IMR-90 (cell line): ENCODE measurements around the gene CPLX1. TPM values are rescaled to one million over a fixed set of nuclear protein-coding genes. Genes with fewer than 3 reads are reported as not detected.

Source experiments
- ATAC-seq: fragments of 200-7000 bp; cut with Tn5 transposase; 2 replicates; pipeline ENCODE4 v1.9.1; 2020; ENCODE audit warnings: low read depth, mild to moderate bottlenecking, moderate library complexity
- BruUV-seq: library from RNA; stranded (reverse); fragments of 400-500 nt; replicated peaks from 2 replicates; lab custom pipeline; 2021; lab: Mats Ljungman, UMichigan
- CTCF ChIA-PET: fragments of 300-600 bp; formaldehyde crosslinking; extraction: SDS; loops from one replicate; lab custom pipeline; 2021; ENCODE audit warnings: antibody characterized with exemption; lab: Yijun Ruan, JAX
- POLR2A ChIA-PET: fragments of 300-600 bp; sonication (Branson Sonifier 250); formaldehyde crosslinking; loops from one replicate; lab custom pipeline; 2022; ENCODE audit warnings: antibody characterized with exemption; ENCODE audit not compliant: unreplicated experiment; lab: Charles Lee
- DNase-seq: peaks from one replicate; pipeline ENCODE4 v3.0.0; 2013
- H2AFZ ChIP-seq: replicated peaks from 2 replicates; pipeline ENCODE3; 2013; ENCODE audit warnings: low read length, mild to moderate bottlenecking; ENCODE audit not compliant: poor library complexity
- H2AK5ac ChIP-seq: 2 replicates; pipeline ENCODE4 v1.6.1; 2013; ENCODE audit warnings: low read depth, low read length, inconsistent platforms
- H2AK9ac ChIP-seq: replicated peaks from 2 replicates; pipeline ENCODE3; 2013; ENCODE audit warnings: mild to moderate bottlenecking, low read depth, low read length, moderate library complexity; ENCODE audit not compliant: poor library complexity
- H2BK120ac ChIP-seq: 2 replicates; pipeline ENCODE4 v1.6.1; 2013; ENCODE audit warnings: low read depth, low read length, inconsistent platforms
- H2BK15ac ChIP-seq: 3 replicates; pipeline ENCODE4 v1.6.1; 2013; ENCODE audit warnings: low read depth, low read length, inconsistent platforms
- H2BK20ac ChIP-seq: 2 replicates; pipeline ENCODE4 v1.6.1; 2013; ENCODE audit warnings: low read depth, mild to moderate bottlenecking, inconsistent platforms, low read length, moderate library complexity
- H2BK5ac ChIP-seq: 2 replicates; pipeline ENCODE4 v1.6.1; 2013; ENCODE audit warnings: mild to moderate bottlenecking, low read depth, low read length, inconsistent platforms; ENCODE audit not compliant: poor library complexity, severe bottlenecking
- H3K14ac ChIP-seq: replicated peaks from 2 replicates; pipeline ENCODE4 v1.6.1; 2013; ENCODE audit warnings: low read depth, low read length, inconsistent platforms
- H3K18ac ChIP-seq: 2 replicates; pipeline ENCODE4 v1.6.1; 2013; ENCODE audit warnings: low read depth, low read length, control low read depth
- H3K23ac ChIP-seq: 2 replicates; pipeline ENCODE4 v1.6.1; 2013; ENCODE audit warnings: low read depth, low read length, inconsistent platforms
- H3K27ac ChIP-seq: 2 replicates; pipeline ENCODE4 v1.5.1; 2013; ENCODE audit warnings: mild to moderate bottlenecking, control low read depth, low read length; ENCODE audit not compliant: insufficient read depth
- H3K27me3 ChIP-seq: 2 replicates; pipeline ENCODE4 v1.6.1; 2013; ENCODE audit warnings: low read length; ENCODE audit not compliant: control insufficient read depth, insufficient read depth
- H3K36me3 ChIP-seq: 2 replicates; pipeline ENCODE4 v1.6.1; 2013; ENCODE audit warnings: low read length, mixed read lengths; ENCODE audit not compliant: control insufficient read depth, insufficient read depth
- H3K4ac ChIP-seq: 2 replicates; pipeline ENCODE4 v1.6.1; 2013; ENCODE audit warnings: low read depth, low read length, inconsistent platforms
- H3K4me1 ChIP-seq: 2 replicates; pipeline ENCODE4 v1.6.1; 2013; ENCODE audit warnings: low read length, mixed read lengths; ENCODE audit not compliant: control insufficient read depth, insufficient read depth
- H3K4me2 ChIP-seq: 2 replicates; pipeline ENCODE4 v1.6.1; 2013; ENCODE audit warnings: low read depth, mild to moderate bottlenecking, control low read depth, low read length, moderate library complexity
- H3K4me3 ChIP-seq: 2 replicates; pipeline ENCODE4 v1.5.1; 2013; ENCODE audit warnings: low read depth, mild to moderate bottlenecking, control low read depth, low read length, moderate library complexity; ENCODE audit not compliant: insufficient read depth
- H3K56ac ChIP-seq: 2 replicates; pipeline ENCODE4 v1.6.1; 2013; ENCODE audit warnings: low read length, inconsistent platforms; ENCODE audit not compliant: insufficient read depth; ENCODE audit errors: extremely low read depth
- H3K79me1 ChIP-seq, 2 experiments: 2 replicates each; pipeline ENCODE4 v1.6.1; 2013; ENCODE audit warnings: low read length in 2 of 2, inconsistent platforms in 1 of 2, low read depth in 1 of 2
- H3K9ac ChIP-seq: 2 replicates; pipeline ENCODE4 v1.6.1; 2013; ENCODE audit warnings: low read depth, low read length, control low read depth
- H3K9me1 ChIP-seq: 2 replicates; pipeline ENCODE4 v1.6.1; 2013; ENCODE audit warnings: low read length, inconsistent platforms; ENCODE audit not compliant: insufficient read depth
- H3K9me3 ChIP-seq: 2 replicates; pipeline ENCODE4 v1.6.1; 2013; ENCODE audit warnings: low read length; ENCODE audit not compliant: control insufficient read depth, insufficient read depth
- H4K20me1 ChIP-seq: 2 replicates; pipeline ENCODE4 v1.6.1; 2013; ENCODE audit warnings: low read length, inconsistent platforms; ENCODE audit not compliant: insufficient read depth
- H4K5ac ChIP-seq: 2 replicates; pipeline ENCODE4 v1.6.1; 2013; ENCODE audit warnings: mild to moderate bottlenecking, low read depth, low read length, control low read depth
- H4K8ac ChIP-seq, 2 experiments: 2 replicates each; pipeline ENCODE4 v1.6.1; 2013; ENCODE audit warnings: low read depth in 2 of 2, low read length in 2 of 2, control low read depth in 1 of 2, inconsistent platforms in 1 of 2
- H4K91ac ChIP-seq: 2 replicates; pipeline ENCODE4 v1.6.1; 2013; ENCODE audit warnings: low read depth, low read length, inconsistent platforms; ENCODE audit not compliant: insufficient read depth
- CTCF ChIP-seq: conservative IDR thresholded peaks from 2 replicates; pipeline ENCODE4 v1.5.1; 2012; ENCODE audit warnings: mild to moderate bottlenecking, low read depth, low read length, improper control_type of control experiment
- FOS ChIP-seq: fragments of 150-350 bp; IDR thresholded peaks from 2 replicates; pipeline ENCODE4 v1.6.1; 2016; ENCODE audit warnings: low read depth, low read length
- RCOR1 ChIP-seq: IDR thresholded peaks from 2 replicates; pipeline ENCODE4 v1.6.1; 2012; ENCODE audit warnings: mild to moderate bottlenecking, low read length, improper control_type of control experiment; ENCODE audit not compliant: insufficient replicate concordance
- USF2 ChIP-seq: fragments of 150-350 bp; IDR thresholded peaks from 2 replicates; pipeline ENCODE4 v1.6.1; 2017; ENCODE audit warnings: mild to moderate bottlenecking, antibody characterized with exemption, low read length, low read depth
- WGBS, 2 experiments: methylation state at CpG; one replicate each; pipeline versions ENCODE4 v1.1.5 to v1.1.7; 2013; ENCODE audit warnings: missing lambda C conversion rate in 2 of 2; ENCODE audit not compliant: insufficient read length in 1 of 2; ENCODE audit errors: extremely low coverage in 2 of 2; 5-methylcytosine and 5-hydroxymethylcytosine counted together
- dilution Hi-C: fragments of 300-500 bp; cut with HindIII; formaldehyde crosslinking; loops from one replicate; pipeline ENCODE4 v1.14.3; 2018; ENCODE audit warnings: low sequenced_read_pairs; ENCODE audit not compliant: unreplicated experiment
- in situ Hi-C: fragments of 300-500 bp; cut with MboI; formaldehyde crosslinking; loops from 3 replicates; pipeline ENCODE4 v1.14.3; 2019; ENCODE audit warnings: low sequenced_read_pairs, inconsistent platforms, mixed read lengths
- intact Hi-C: fragments of 100-400 bp; cut with micrococcal nuclease; formaldehyde crosslinking; loops from 2 replicates; pipeline ENCODE4 v1.10.0; 2022
- polyA plus RNA-seq, 3 experiments: library from polyadenylated mRNA; depleted of rRNA; stranded (reverse); fragments of >200 nt; gene quantifications; 2 replicates each; pipeline ENCODE4 v1.2.3, GENCODE V29; 2012; ENCODE audit warnings: low replicate concordance in 1 of 3
- total RNA-seq: library from RNA; depleted of rRNA; stranded (reverse); fragments of >200 nt; gene quantifications from 2 replicates; pipeline ENCODE4 v1.2.3, GENCODE V29; 2012

The CPLX1 gene
- total and polyA plus RNA-seq, 2 of the 4 experiments (the other 2 are of a cell fraction) = 0.05 TPM; not detected in 1

- Histone ChIP-seq H2AK9ac (peak overlapping the region; percentile 45), H3K79me1 (peaks cover 11 to 65% of the 10 kb centered on the region in 2 experiments; a peak in 3 of 4 replicates), H2AK5ac (no peak overlapping the region), H3K4me2 (no peak overlapping the region), H4K91ac (no peak overlapping the region), H4K8ac (no peak overlapping the region), H3K4me3 (no peak overlapping the region), H3K9me1 (peaks cover 7% of the 10 kb centered on the region; the same call in 1 of the 2 replicates), H2BK15ac (no peak overlapping the region), H3K27ac (no peak overlapping the region), H4K5ac (no peak overlapping the region), H3K56ac (no peak overlapping the region), H2BK20ac (no peak overlapping the region), H3K36me3 (peaks cover 64% of the 10 kb centered on the region), H3K27me3 (no peaks in the 10 kb centered on the region), H2BK120ac (no peak overlapping the region), H2BK5ac (no peak overlapping the region), H3K4ac (no peak overlapping the region), H4K20me1 (peaks cover 66% of the 10 kb centered on the region), H3K14ac (no peak overlapping the region), H3K9ac (no peak overlapping the region), H3K23ac (no peak overlapping the region), H2AFZ (no peak overlapping the region), H3K9me3 (no peaks in the 10 kb centered on the region), H3K4me1 (peaks cover 2% of the 10 kb centered on the region; the same call in 1 of the 2 replicates), H3K18ac (no peak overlapping the region)
- in situ Hi-C loops (no loop called here), dilution Hi-C loops (no loop called here), intact Hi-C loops (no loop called here)
- no peak for TF ChIP-seq FOS
- no peak for TF ChIP-seq USF2
- 0 out of 2 replicates have a peak, but pooled peaks have one; percentile 19 for TF ChIP-seq CTCF
- no peak for TF ChIP-seq RCOR1
- POLR2A ChIA-PET = no interaction called here
- WGBS, 2 experiments = 96% methylated on average over 12 of the region's 24 CpGs; no CpG with 5 or more reads in 1 of the 2 experiments
- BruUV-seq = no TSS peak
- ATAC-seq = peak; percentile 15; the same call in 1 of the 2 replicates
- CTCF ChIA-PET = no interaction called here
- no peak for DNase-seq
These were observed 63.4 kb downstream of the CPLX1 start for GRCh38 chr4:762211-763190.
